Measurements from ENCODE around the gene SPRY2.

SPRY2 gene

GRCh38 chr13:80341101-80341755, at the start of gene SPRY2:
SPRY2 (minus strand) TSS chr13:80341126; CDS start chr13:80337705, 3,421 bp downstream.
- no peak for TF ChIP-seq ZFX (IDR thresholded peaks at IDR 0.05; ENCODE audit: borderline replicate concordance)
- peak; percentile 22; the same call in 1 of the 2 replicates for TF ChIP-seq CTCF (IDR thresholded peaks at IDR 0.05)
- peak within 1 kb of the TSS; percentile 97 for H3K27ac ChIP-seq

- no peak overlapping the region for H3K27ac ChIP-seq
- TF ChIP-seq CTCF (IDR thresholded peaks at IDR 0.05) (no peak), ZFX (IDR thresholded peaks at IDR 0.05; ENCODE audit: borderline replicate concordance) (no peak)
These were observed 49.4 kb upstream of the SPRY2 start for GRCh38 chr13:80390338-80390737.

GRCh38 chr13:80389073-80390038, 48.4 kb upstream of the SPRY2 start:
- no peak overlapping the region for H3K27ac ChIP-seq
- TF ChIP-seq ZFX (IDR thresholded peaks at IDR 0.05; ENCODE audit: borderline replicate concordance) (no peak), CTCF (IDR thresholded peaks at IDR 0.05) (no peak)

GRCh38 chr13:80388506-80388905, 47.6 kb upstream of the SPRY2 start:
- H3K27ac ChIP-seq, result no peak overlapping the region
- no peak for TF ChIP-seq ZFX (IDR thresholded peaks at IDR 0.05; ENCODE audit: borderline replicate concordance)
- no peak for TF ChIP-seq CTCF (IDR thresholded peaks at IDR 0.05)

GRCh38 chr13:80386592-80386991, 45.7 kb upstream of the SPRY2 start:
- no peak overlapping the region for H3K27ac ChIP-seq
- no peak for TF ChIP-seq CTCF (IDR thresholded peaks at IDR 0.05)
- TF ChIP-seq ZFX (IDR thresholded peaks at IDR 0.05; ENCODE audit: borderline replicate concordance), result no peak

GRCh38 chr13:80386002-80386401, 45.1 kb upstream of the SPRY2 start:
- H3K27ac ChIP-seq, result no peak overlapping the region
- TF ChIP-seq CTCF (IDR thresholded peaks at IDR 0.05), result no peak
- no peak for TF ChIP-seq ZFX (IDR thresholded peaks at IDR 0.05; ENCODE audit: borderline replicate concordance)

- no peak for TF ChIP-seq ZFX (IDR thresholded peaks at IDR 0.05; ENCODE audit: borderline replicate concordance)
- TF ChIP-seq CTCF (IDR thresholded peaks at IDR 0.05), result no peak
- no peak overlapping the region for H3K27ac ChIP-seq
These were observed 41.6 kb upstream of the SPRY2 start for GRCh38 chr13:80382576-80382975.

All from 22Rv1 (cell line).